Breast epithelium (tissue), 4 donors: ENCODE data around the gene MAP6D1. TPM values are rescaled to one million over a fixed set of nuclear protein-coding genes. Genes with fewer than 3 reads are reported as not detected.

Source experiments
- DNase-seq, 2 donors: peaks; one replicate each; pipeline ENCODE4 v3.0.0-alpha.2; 2019; ENCODE audit warnings: low spot score in 2 of 2
- H3K27ac ChIP-seq, 2 donors: fragments of 200-600 bp; sonication (generic) in 1 of 2; one replicate each; pipeline ENCODE4 v1.5.1; 2016 to 2019; ENCODE audit warnings: mild to moderate bottlenecking in 1 of 2
- H3K27me3 ChIP-seq, 2 donors: fragments of 200-600 bp; sonication (generic) in 1 of 2; one replicate each; pipeline versions ENCODE4 v1.5.1 to v1.6.0; 2017 to 2019; ENCODE audit warnings: control low read depth in 1 of 2, mild to moderate bottlenecking in 1 of 2
- H3K36me3 ChIP-seq: fragments of 200-600 bp; one replicate; pipeline ENCODE4 v1.5.1; 2019
- H3K4me1 ChIP-seq, 2 donors: fragments of 200-600 bp; sonication (generic); one replicate each; pipeline ENCODE4 v1.5.1; 2016 to 2019; ENCODE audit warnings: control low read depth in 1 of 2
- H3K4me3 ChIP-seq, 3 donors: fragments of 200-600 bp; sonication (generic); 1 replicate in 2 of 3; 2 replicates in 1 of 3; pipeline ENCODE4 v1.5.1; 2016 to 2019; ENCODE audit warnings: mild to moderate bottlenecking in 3 of 3, moderate library complexity in 2 of 3
- H3K9me3 ChIP-seq, 2 donors: fragments of 200-600 bp; sonication (generic) in 1 of 2; one replicate each; pipeline ENCODE4 v1.5.1; 2016 to 2019; ENCODE audit warnings: control low read depth in 1 of 2
- CTCF ChIP-seq, 3 donors: fragments of 450-650 bp; IDR thresholded peaks; one replicate each; pipeline ENCODE4 v1.5.1; 2016 to 2017; ENCODE audit warnings: antibody characterized with exemption in 3 of 3, mild to moderate bottlenecking in 3 of 3, moderate library complexity in 3 of 3
- POLR2A ChIP-seq: fragments of 450-650 bp; IDR thresholded peaks from one replicate; pipeline ENCODE4 v1.6.1; 2016; ENCODE audit warnings: antibody characterized with exemption, mild to moderate bottlenecking, moderate library complexity
- POLR2AphosphoS5 ChIP-seq, 3 donors: sonication (generic); formaldehyde crosslinking; IDR thresholded peaks; one replicate each; pipeline ENCODE4 v1.6.1; 2017; ENCODE audit warnings: antibody characterized with exemption in 3 of 3
- intact Hi-C: fragments of 100-400 bp; cut with DNase I; formaldehyde crosslinking; loops from one replicate; pipeline ENCODE4 v1.15.1; 2023; ENCODE audit warnings: low total_unique reads
- total RNA-seq, 3 donors: library from RNA; depleted of rRNA; stranded (reverse); fragments of >200 nt; gene quantifications; one replicate each; pipeline ENCODE4 v1.1.0, GENCODE V29; 2016

The MAP6D1 gene
- total RNA-seq, 3 donors from 2014 or later, result 0.33 to 2.1 (median 1.8) TPM

GRCh38 chr3:183768114-183768513, 57.3 kb downstream of the MAP6D1 start:
- intact Hi-C loops, result loop anchor here (5.0 kb wide), 1 partner anchor 301 kb away; no protein-coding TSS in a partner anchor
- no peaks in the 10 kb centered on the region for H3K36me3 ChIP-seq
- no peak overlapping the region for H3K27ac ChIP-seq
- no peak overlapping the region for H3K4me3 ChIP-seq
- H3K27me3 ChIP-seq, result no peaks in the 10 kb centered on the region
- no peaks in the 10 kb centered on the region for H3K9me3 ChIP-seq
- TF ChIP-seq CTCF (IDR thresholded peaks at IDR 0.05) (no peak), POLR2AphosphoS5 (IDR thresholded peaks at IDR 0.05) (no peak), POLR2A (no peak)
- DNase-seq, result no peak
- H3K4me1 ChIP-seq, result no peaks in the 10 kb centered on the region

- Histone ChIP-seq H3K4me3 (no peak overlapping the region), H3K27me3 (no peaks in the 10 kb centered on the region), H3K4me1 (no peaks in the 10 kb centered on the region), H3K27ac (peak overlapping the region; percentile 7 to 50), H3K9me3 (no peaks in the 10 kb centered on the region), H3K36me3 (no peaks in the 10 kb centered on the region)
- DNase-seq, result peak; percentile 57 to 71
- intact Hi-C loops, result loop anchor here (5.0 kb wide), 1 partner anchor 300 kb away; no protein-coding TSS in a partner anchor
- TF ChIP-seq POLR2AphosphoS5 (IDR thresholded peaks at IDR 0.05) (peak in 1 of 3 donors; percentile 3), CTCF (IDR thresholded peaks at IDR 0.05) (peak; percentile 63 to 76 (median 72)), POLR2A (no peak)
Measured at GRCh38 chr3:183766745-183767606, 58.4 kb downstream of the MAP6D1 start.

- intact Hi-C loops, result loop anchor here (5.0 kb wide), 1 partner anchor 299 kb away; no protein-coding TSS in a partner anchor
- no peaks in the 10 kb centered on the region for H3K36me3 ChIP-seq
- TF ChIP-seq CTCF (IDR thresholded peaks at IDR 0.05), result no peak
- TF ChIP-seq POLR2A, result no peak
- no peak for TF ChIP-seq POLR2AphosphoS5 (IDR thresholded peaks at IDR 0.05)
Measured at GRCh38 chr3:183766107-183766506, 59.3 kb downstream of the MAP6D1 start.

More at GRCh38 chr3:183766107-183766506, 59.3 kb downstream of the MAP6D1 start:
- Histone ChIP-seq H3K27ac (peak overlapping the region in 1 of 2 donors; percentile 3), H3K27me3 (no peaks in the 10 kb centered on the region), H3K4me3 (no peak overlapping the region), H3K4me1 (no peaks in the 10 kb centered on the region), H3K9me3 (no peaks in the 10 kb centered on the region)
- no peak for DNase-seq

Other genes starting within 250 kb of the MAP6D1 start
- gene KLHL24, start 190.0 kb downstream of the MAP6D1 start, total RNA-seq, result 100 to 1,000 TPM; 108 to 184 (median 129) TPM
- 10 to 100 TPM; 11.5 to 32.8 (median 26.6) TPM for gene YEATS2, start 127.8 kb downstream of the MAP6D1 start, total RNA-seq
- gene PARL, start 59.3 kb upstream of the MAP6D1 start, total RNA-seq, result 10 to 100 TPM; 48.0 to 53.6 (median 50.5) TPM
- 10 to 100 TPM; 21.0 to 29.9 (median 21.8) TPM for gene ABCC5, start 192.3 kb upstream of the MAP6D1 start, total RNA-seq
- gene HTR3D, start 206.2 kb upstream of the MAP6D1 start, total RNA-seq, result not detected
- not detected for gene HTR3C, start 227.5 kb upstream of the MAP6D1 start, total RNA-seq